Heart right ventricle (tissue), 16 donors: ENCODE data around the gene MTARC2. TPM values are rescaled to one million over a fixed set of nuclear protein-coding genes. Genes with fewer than 3 reads are reported as not detected.

Experiments
- ATAC-seq, 8 donors: fragments of 200-7000 bp; cut with Tn5 transposase; one replicate each; pipeline ENCODE4 v1.9.1; 2020; ENCODE audit warnings: mild to moderate bottlenecking in 8 of 8, moderate library complexity in 8 of 8, moderate number of reproducible peaks in 1 of 8
- DNase-seq, 2 donors: peaks; one replicate each; pipeline ENCODE4 v3.0.0-alpha.2; 2020
- H3K27ac ChIP-seq, 10 donors: fragments of 200-600 bp; sonication (generic) in 2 of 10; one replicate each; pipeline versions ENCODE4 v1.5.0 to v1.8.0; 2020 to 2022; ENCODE audit warnings: mild to moderate bottlenecking in 3 of 10
- H3K27me3 ChIP-seq, 7 donors: fragments of 200-600 bp; one replicate each; pipeline ENCODE4 v1.8.0; 2021 to 2022; ENCODE audit warnings: mild to moderate bottlenecking in 2 of 7
- H3K36me3 ChIP-seq, 9 donors: fragments of 200-600 bp; sonication (generic) in 1 of 9; one replicate each; pipeline versions ENCODE4 v1.5.0 to v1.8.0; 2020 to 2022; ENCODE audit warnings: mild to moderate bottlenecking in 2 of 9
- H3K4me1 ChIP-seq, 9 donors: fragments of 200-600 bp; sonication (generic) in 1 of 9; one replicate each; pipeline versions ENCODE4 v1.5.0 to v1.8.0; 2020 to 2022; ENCODE audit warnings: mild to moderate bottlenecking in 4 of 9
- H3K4me3 ChIP-seq, 10 donors: fragments of 200-600 bp; sonication (generic) in 2 of 10; one replicate each; pipeline versions ENCODE4 v1.5.0 to v1.8.0; 2020 to 2022; ENCODE audit warnings: mild to moderate bottlenecking in 7 of 10, moderate library complexity in 2 of 10
- H3K9me3 ChIP-seq, 11 donors: fragments of 200-600 bp in 10 of 11; sonication (generic) in 2 of 11; one replicate each; pipeline versions ENCODE4 v1.5.0 to v1.8.0; 2013 to 2022; ENCODE audit warnings: mild to moderate bottlenecking in 2 of 11, control low read depth in 1 of 11, moderate library complexity in 1 of 11
- CTCF ChIP-seq, 9 donors: fragments of 200-600 bp; sonication (generic) in 2 of 9; IDR thresholded peaks; one replicate each; pipeline versions ENCODE4 v1.5.0 to v1.8.0; 2021 to 2022; ENCODE audit warnings: antibody characterized with exemption in 9 of 9, mild to moderate bottlenecking in 5 of 9, moderate library complexity in 1 of 9
- WGBS, 2 donors: extraction: QIAGEN DNeasy Blood & Tissue Kit; methylation state at CpG; one replicate each; pipeline ENCODE4 v1.1.7; 2013; ENCODE audit warnings: inconsistent platforms in 1 of 2; 5-methylcytosine and 5-hydroxymethylcytosine counted together
- intact Hi-C, 10 donors: fragments of 100-400 bp; cut with DNase I; formaldehyde crosslinking; loops; one replicate each; pipeline versions ENCODE4 v1.11.1 to v1.14.2; 2022
- polyA plus RNA-seq, 2 donors: library from polyadenylated mRNA; stranded (reverse); fragments of 200-250 nt; gene quantifications; one replicate each; pipeline ENCODE4 v1.2.3, GENCODE V29; 2013
- total RNA-seq, 10 donors: library from RNA; stranded (reverse); fragmentation: NEBNext Ultra II Directional in 3 of 10; extraction: Animal tissue kit (Norgen Biotek cat#: 25700) in 3 of 10; gene quantifications; one replicate each; pipeline versions ENCODE4 v1.2.1 to v1.2.4, GENCODE V29; 2021 to 2023
- donor health status: Arrhythmogenic right ventricular cardiomyopathy.
- donor health status: ischemic (EF 13 %, LVEDD 7.1; RV severe dilation, severe dysfunction).
- donor health status: healthy with polysubstance abuse.
- donor health status: DM: no; HTN: yes; CAD: no.
- donor health status: DM: no; HTN: no; CAD: no.
- donor health status: ischemic (EF 25% LVEDD 6.9; RV normal size, moderate dysfunction).
- donor health status: ischemic (EF 25% LVEDD 5.7; RV mildly dilated, moderate dysfunction).
- donor health status: healthy.
- donor health status: DM: yes; HTN: yes; CAD: no.
- donor health status: Ischemic cardiomyopathy.
- donor health status: ischemic (EF 35%, LVEDD 5.7; RV mildly dilated, moderate dysfunction).
- donor health status: nonischemic (EF 11% LVEDD 7.7; RV severe dilation, severe dysfunction).
- donor health status: DM: yes; HTN: yes; CAD: no.
- donor health status: PGD.
- donor health status: ischemic (EF 29% LVEDD 5.4; RV normal size, mild dysfunction).
- donor health status: nonischemic (EF 23%, LVEDD 6.1; RV moderate dilation, normal function).

The MTARC2 gene
- total and polyA plus RNA-seq, 12 donors = 13.0 to 32.3 (median 26.6) TPM

GRCh38 chr1:220784751-220785150 lies 36.6 kb downstream of the MTARC2 start:
- Histone ChIP-seq H3K4me1 (peaks cover 0 to 28% (median 18%) of the 10 kb centered on the region in 9 donors), H3K36me3 (peaks cover 0 to 53% (median 11%) of the 10 kb centered on the region in 9 donors), H3K27ac (no peak overlapping the region), H3K9me3 (no peaks in the 10 kb centered on the region), H3K27me3 (no peaks in the 10 kb centered on the region), H3K4me3 (no peak overlapping the region)
- DNase-seq (no peak), ATAC-seq (no peak)
- intact Hi-C loops = no loop called here
- TF ChIP-seq CTCF (IDR thresholded peaks at IDR 0.05) = no peak
- WGBS, 2 donors = 97% methylated on average over 4 of the region's 4 CpGs

GRCh38 chr1:220785166-220786056 lies 37.3 kb downstream of the MTARC2 start:
- DNase-seq (no peak), ATAC-seq (no peak)
- Histone ChIP-seq H3K9me3 (no peaks in the 10 kb centered on the region), H3K36me3 (peaks cover 0 to 46% (median 11%) of the 10 kb centered on the region in 9 donors), H3K27me3 (no peaks in the 10 kb centered on the region), H3K4me1 (peaks cover 0 to 31% (median 18%) of the 10 kb centered on the region in 9 donors), H3K4me3 (peak overlapping the region in 4 of 10 donors; percentile 44 to 75 (median 62)), H3K27ac (peak overlapping the region in 6 of 10 donors; percentile 33 to 78 (median 72))
- intact Hi-C loops = no loop called here
- TF ChIP-seq CTCF (IDR thresholded peaks at IDR 0.05) = no peak
- WGBS, 2 donors = 86% methylated on average over 11 of the region's 11 CpGs

- peak; percentile 32 to 79 (median 50) for ATAC-seq
- DNase-seq = no peak
- H3K27ac ChIP-seq = peak overlapping the region in 9 of 10 donors; percentile 33 to 78 (median 71)
- peaks cover 0 to 37% (median 20%) of the 10 kb centered on the region in 9 donors for H3K4me1 ChIP-seq
- 19 to 24% methylated on average over 13 of the region's 13 CpGs for WGBS, 2 donors
- TF ChIP-seq CTCF (IDR thresholded peaks at IDR 0.05) = no peak
- H3K9me3 ChIP-seq = no peaks in the 10 kb centered on the region
- no peaks in the 10 kb centered on the region for H3K27me3 ChIP-seq
- H3K4me3 ChIP-seq = peak overlapping the region; percentile 19 to 75 (median 64)
- intact Hi-C loops = no loop called here
- peaks cover 0 to 40% (median 11%) of the 10 kb centered on the region in 9 donors for H3K36me3 ChIP-seq
Measured at GRCh38 chr1:220786057-220786336, 37.9 kb downstream of the MTARC2 start.

GRCh38 chr1:220786337-220787068 lies 38.4 kb downstream of the MTARC2 start, which contains the start of gene MTARC1:
Gene MTARC1, plus strand, starts transcription at chr1:220786913. Its CDS starts 32 bp downstream, at chr1:220786945.
- WGBS, 2 donors = 1 to 2% methylated on average over 45 to 56 of the region's 56 CpGs
- Histone ChIP-seq H3K9me3 (no peaks in the 10 kb centered on the region), H3K36me3 (peaks cover 0 to 35% (median 6%) of the 10 kb centered on the region in 9 donors), H3K27me3 (no peaks in the 10 kb centered on the region), H3K27ac (peak within 1 kb of the TSS in 9 of 10 donors; percentile 33 to 78 (median 71)), H3K4me3 (peak within 1 kb of the TSS; percentile 19 to 75 (median 64)), H3K4me1 (peaks cover 0 to 42% (median 25%) of the 10 kb centered on the region in 9 donors)
- ATAC-seq (peak; percentile 84 to 93 (median 90)), DNase-seq (peak; percentile 78 to 85)
- TF ChIP-seq CTCF (IDR thresholded peaks at IDR 0.05) = peak in 5 of 9 donors; percentile 10 to 51 (median 42)
- intact Hi-C loops = no loop called here
